Right lobe of liver (tissue), 6 donors: Measurements from ENCODE around the gene C20orf96. TPM values are rescaled to one million over a fixed set of nuclear protein-coding genes. Genes with fewer than 3 reads are reported as not detected.
"Not testable (repeated sequence)": the region's sequence is repeated elsewhere in the genome, so short reads cannot be mapped to it uniquely, and the experiment has no call there.

Experiments
- ATAC-seq, 4 donors: fragments of 200-7000 bp; cut with Tn5 transposase; one replicate each; pipeline ENCODE4 v1.9.1; 2020; ENCODE audit warnings: mild to moderate bottlenecking in 4 of 4, moderate library complexity in 4 of 4
- DNase-seq, 3 donors: peaks; one replicate each; pipeline ENCODE4 v3.0.0-alpha.2; 2020
- H3K27ac ChIP-seq, 3 donors: fragments of 200-600 bp; one replicate each; pipeline ENCODE4 v1.8.0; 2022
- H3K27me3 ChIP-seq, 2 donors: fragments of 200-600 bp; one replicate each; pipeline ENCODE4 v1.8.0; 2022
- H3K36me3 ChIP-seq, 4 donors: fragments of 200-600 bp; sonication (generic) in 1 of 4; one replicate each; pipeline versions ENCODE4 v1.5.1 to v1.8.0; 2017 to 2022; ENCODE audit warnings: control low read depth in 1 of 4
- H3K4me1 ChIP-seq, 4 donors: fragments of 200-600 bp; sonication (generic) in 1 of 4; one replicate each; pipeline versions ENCODE4 v1.5.1 to v1.8.0; 2017 to 2022; ENCODE audit warnings: control low read depth in 1 of 4
- H3K4me3 ChIP-seq, 3 donors: fragments of 200-600 bp; one replicate each; pipeline ENCODE4 v1.8.0; 2022
- H3K9me3 ChIP-seq, 4 donors: fragments of 200-600 bp; sonication (generic) in 1 of 4; one replicate each; pipeline versions ENCODE4 v1.5.1 to v1.8.0; 2017 to 2022; ENCODE audit warnings: control low read depth in 1 of 4
- CTCF ChIP-seq, 4 donors: fragments of 200-600 bp in 3 of 4; fragments of 450-650 bp in 1 of 4; IDR thresholded peaks; one replicate each; pipeline versions ENCODE4 v1.5.1 to v1.8.0; 2016 to 2022; ENCODE audit warnings: antibody characterized with exemption in 4 of 4, mild to moderate bottlenecking in 2 of 4
- POLR2A ChIP-seq: fragments of 450-650 bp; IDR thresholded peaks from one replicate; pipeline ENCODE4 v1.6.1; 2017; ENCODE audit warnings: antibody characterized with exemption, mild to moderate bottlenecking
- WGBS: methylation state at CpG from one replicate; pipeline ENCODE4 v1.1.6; 2018; ENCODE audit warnings: low coverage, low lambda C conversion rate; ENCODE audit not compliant: insufficient coverage; ENCODE audit errors: missing lambda C conversion rate; 5-methylcytosine and 5-hydroxymethylcytosine counted together
- intact Hi-C, 2 donors: fragments of 100-400 bp; cut with DNase I; formaldehyde crosslinking; loops; one replicate each; pipeline versions ENCODE4 v1.11.2 to v1.14.1; 2022
- total RNA-seq, 6 experiments: library from RNA; depleted of rRNA in 2 of 6; stranded (reverse); fragments of >200 nt in 2 of 6; fragmentation: NEBNext Ultra II Directional in 3 of 6; extraction: Animal tissue kit (Norgen Biotek cat#: 25700) in 3 of 6; gene quantifications; one replicate each; pipeline versions ENCODE4 v1.1.0 to v1.2.4, GENCODE V29; 2016 to 2023
- donor health status: DM: no; HTN: yes; CAD: no.
- donor health status: DM: no; HTN: no; CAD: no.
- donor health status: DM: no; HTN: no; CAD: no.
- donor health status: DM: no; HTN: yes; CAD: no.
- donor health status: DM: no; HTN: yes; CAD: no.

Gene C20orf96
- total RNA-seq, 6 experiments from 2014 or later = 0.62 to 2.5 (median 1.8) TPM

GRCh38 chr20:227439-228105 lies 63.0 kb downstream of the C20orf96 start:
- H3K27me3 ChIP-seq = peaks cover 0 to 1% of the 10 kb centered on the region in 2 donors
- TF ChIP-seq CTCF (IDR thresholded peaks at IDR 0.05) = no peak
- no peak for TF ChIP-seq POLR2A
- no peaks in the 10 kb centered on the region for H3K4me1 ChIP-seq
- no peaks in the 10 kb centered on the region for H3K9me3 ChIP-seq
- DNase-seq (no peak), ATAC-seq (no peak)
- H3K27ac ChIP-seq = no peak overlapping the region
- H3K36me3 ChIP-seq = no peaks in the 10 kb centered on the region
- H3K4me3 ChIP-seq = no peak overlapping the region
- 65% methylated on average over 3 of the region's 3 CpGs for WGBS
- intact Hi-C loops = no loop called here

GRCh38 chr20:226958-227357 lies 63.6 kb downstream of the C20orf96 start, which contains the start of gene DEFB129:
Gene DEFB129, plus strand, starts transcription at chr20:227258. Its CDS starts 31 bp downstream, at chr20:227289.
- Histone ChIP-seq H3K9me3 (no peaks in the 10 kb centered on the region), H3K4me3 (no peak within 1 kb of the TSS), H3K36me3 (no peaks in the 10 kb centered on the region), H3K4me1 (no peaks in the 10 kb centered on the region), H3K27ac (no peak within 1 kb of the TSS), H3K27me3 (peaks cover 0 to 6% of the 10 kb centered on the region in 2 donors)
- no peak for TF ChIP-seq POLR2A
- TF ChIP-seq CTCF (IDR thresholded peaks at IDR 0.05) = no peak
- DNase-seq (no peak), ATAC-seq (no peak)
- intact Hi-C loops = no loop called here
- WGBS = 39% methylated on average over 2 of the region's 3 CpGs

GRCh38 chr20:225879-226278 lies 64.7 kb downstream of the C20orf96 start:
- not testable (repeated sequence) for DNase-seq
- WGBS = 69% methylated on average over 3 of the region's 3 CpGs

GRCh38 chr20:221258-221830 lies 69.2 kb downstream of the C20orf96 start:
- TF ChIP-seq POLR2A (no peak), CTCF (IDR thresholded peaks at IDR 0.05) (no peak)
- intact Hi-C loops = no loop called here

More at GRCh38 chr20:225879-226278, 64.7 kb downstream of the C20orf96 start:
- H3K36me3 ChIP-seq, H3K27ac ChIP-seq, ATAC-seq, H3K4me3 ChIP-seq, intact Hi-C loops, H3K4me1 ChIP-seq, H3K9me3 ChIP-seq, H3K27me3 ChIP-seq: not testable (repeated sequence)

More at GRCh38 chr20:221258-221830, 69.2 kb downstream of the C20orf96 start:
- ATAC-seq (no peak), DNase-seq (no peak)
- no peak overlapping the region for H3K27ac ChIP-seq
- no peak overlapping the region for H3K4me3 ChIP-seq
- H3K27me3 ChIP-seq = peaks cover 0 to 6% of the 10 kb centered on the region in 2 donors
- 50% methylated on average over 1 of the region's 1 CpG for WGBS
- H3K9me3 ChIP-seq = no peaks in the 10 kb centered on the region
- H3K36me3 ChIP-seq = no peaks in the 10 kb centered on the region
- no peaks in the 10 kb centered on the region for H3K4me1 ChIP-seq

Other genes with a start within 250 kb of the C20orf96 start
- gene DEFB125, start 203.1 kb downstream of the C20orf96 start, total RNA-seq = not detected
- not detected for gene DEFB126, start 148.2 kb downstream of the C20orf96 start, total RNA-seq
- gene DEFB127, start 133.3 kb downstream of the C20orf96 start, total RNA-seq = not detected
- not detected for gene DEFB128, start 101.0 kb downstream of the C20orf96 start, total RNA-seq
- gene DEFB129, start 63.5 kb downstream of the C20orf96 start, total RNA-seq = not detected
- gene DEFB132, start 33.0 kb downstream of the C20orf96 start, total RNA-seq = under 1 TPM in 3 of 6 experiments, not detected in 3; 0.30 to 0.35 (median 0.31) TPM
- 1 to 10 TPM; 4.2 to 7.5 (median 5.9) TPM for gene ZCCHC3, start 6.8 kb upstream of the C20orf96 start, total RNA-seq
- 1 to 10 TPM; 3.6 to 6.4 (median 4.6) TPM for gene SOX12, start 34.8 kb upstream of the C20orf96 start, total RNA-seq
- gene NRSN2, start 56.4 kb upstream of the C20orf96 start, total RNA-seq = 1 to 10 TPM; 1.3 to 4.1 (median 1.9) TPM
- 100 to 1,000 TPM in 2 of 6 experiments, 10 to 100 TPM in 4; 15.1 to 139 (median 34.1) TPM for gene TRIB3, start 90.0 kb upstream of the C20orf96 start, total RNA-seq
- 100 to 1,000 TPM in 2 of 6 experiments, 10 to 100 TPM in 4; 63.1 to 113 (median 85.6) TPM for gene RBCK1, start 117.5 kb upstream of the C20orf96 start, total RNA-seq
- gene TBC1D20, start 171.8 kb upstream of the C20orf96 start, total RNA-seq = 10 to 100 TPM; 10.8 to 21.4 (median 13.9) TPM